ENCODE measurements around the gene TNNI2.

DNA sequence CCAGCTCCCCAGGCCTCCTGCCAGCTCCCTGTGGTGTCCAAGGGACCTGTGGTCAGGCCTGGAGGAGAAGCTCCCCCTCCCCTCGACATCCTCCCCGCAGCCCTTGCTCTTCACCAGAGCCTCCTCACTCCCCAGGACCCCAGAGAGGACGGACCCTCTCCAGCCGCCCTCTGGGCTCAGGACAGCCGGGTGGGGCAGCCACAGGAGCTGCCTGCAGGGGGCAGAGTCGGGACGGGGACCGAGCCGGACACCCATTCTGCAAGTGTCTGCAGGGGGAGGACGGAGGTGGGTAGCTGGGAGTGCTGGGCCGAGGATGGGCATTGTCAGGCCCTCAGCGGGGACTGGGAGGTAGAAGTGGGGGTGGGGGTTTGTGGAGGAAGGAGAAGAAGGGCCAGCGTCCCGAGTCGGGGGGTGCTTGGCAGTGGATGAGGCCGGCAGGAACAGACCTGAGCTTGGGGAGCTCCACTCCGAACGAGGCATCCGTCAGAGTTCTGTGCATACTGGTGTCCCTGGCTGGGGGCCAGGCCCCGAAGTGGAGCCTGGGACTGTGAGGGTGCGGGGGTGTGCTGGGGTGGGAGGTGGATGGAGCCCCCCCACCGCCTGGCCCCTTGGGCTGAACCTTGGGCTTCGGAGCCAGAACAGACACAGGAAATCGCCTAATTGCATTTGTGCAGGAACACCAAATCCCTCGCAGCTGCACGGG lies 37.7 kb downstream of the TNNI2 start:
- TF ChIP-seq, protein P1, sequence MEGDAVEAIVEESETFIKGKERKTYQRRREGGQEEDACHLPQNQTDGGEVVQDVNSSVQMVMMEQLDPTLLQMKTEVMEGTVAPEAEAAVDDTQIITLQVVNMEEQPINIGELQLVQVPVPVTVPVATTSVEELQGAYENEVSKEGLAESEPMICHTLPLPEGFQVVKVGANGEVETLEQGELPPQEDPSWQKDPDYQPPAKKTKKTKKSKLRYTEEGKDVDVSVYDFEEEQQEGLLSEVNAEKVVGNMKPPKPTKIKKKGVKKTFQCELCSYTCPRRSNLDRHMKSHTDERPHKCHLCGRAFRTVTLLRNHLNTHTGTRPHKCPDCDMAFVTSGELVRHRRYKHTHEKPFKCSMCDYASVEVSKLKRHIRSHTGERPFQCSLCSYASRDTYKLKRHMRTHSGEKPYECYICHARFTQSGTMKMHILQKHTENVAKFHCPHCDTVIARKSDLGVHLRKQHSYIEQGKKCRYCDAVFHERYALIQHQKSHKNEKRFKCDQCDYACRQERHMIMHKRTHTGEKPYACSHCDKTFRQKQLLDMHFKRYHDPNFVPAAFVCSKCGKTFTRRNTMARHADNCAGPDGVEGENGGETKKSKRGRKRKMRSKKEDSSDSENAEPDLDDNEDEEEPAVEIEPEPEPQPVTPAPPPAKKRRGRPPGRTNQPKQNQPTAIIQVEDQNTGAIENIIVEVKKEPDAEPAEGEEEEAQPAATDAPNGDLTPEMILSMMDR (IDR thresholded peaks at IDR 0.05; ENCODE audit: low read length), result peak; percentile 48
- no peak for TF ChIP-seq EZH2 (optimal IDR thresholded peaks at IDR 0.05; ENCODE audit: low read depth, low read length)
